NCI-H1694 treated with DMSO at 0.1 percent for 48 hours (cell line): ENCODE measurements around the gene CSMD2.
"Not testable (repeated sequence)": the region's sequence is repeated elsewhere in the genome, so short reads cannot be mapped to it uniquely, and the experiment has no call there.

Experiments
- DNase-seq: peaks from one replicate; lab custom pipeline; 2025; lab: John Stamatoyannopoulos, UW

CSMD2 gene

DNA sequence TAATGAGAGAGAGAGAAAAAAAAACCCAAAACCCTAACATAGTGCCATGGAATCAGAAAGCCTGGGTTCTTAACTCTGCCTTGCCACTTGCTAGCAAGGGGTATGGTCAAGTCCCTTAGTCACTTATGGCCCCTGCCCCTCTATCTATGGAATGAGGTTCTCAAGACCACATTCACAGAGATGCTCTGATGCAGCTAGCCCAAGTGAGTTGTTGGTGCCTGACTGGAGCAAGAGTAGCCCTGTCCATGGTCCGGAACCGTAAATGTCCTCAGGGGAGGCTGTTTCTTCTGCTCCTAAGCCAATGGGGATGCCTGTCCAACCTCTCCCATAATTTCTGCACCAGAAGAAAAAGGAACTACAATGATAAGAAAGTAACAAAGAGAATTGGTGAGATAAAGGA is 56.8 kb downstream of the CSMD2 start:
- no peak for DNase-seq

- DNase-seq = no peak
Observed at GRCh38 chr1:34101151-34101550, 63.9 kb downstream of the CSMD2 start.

DNA sequence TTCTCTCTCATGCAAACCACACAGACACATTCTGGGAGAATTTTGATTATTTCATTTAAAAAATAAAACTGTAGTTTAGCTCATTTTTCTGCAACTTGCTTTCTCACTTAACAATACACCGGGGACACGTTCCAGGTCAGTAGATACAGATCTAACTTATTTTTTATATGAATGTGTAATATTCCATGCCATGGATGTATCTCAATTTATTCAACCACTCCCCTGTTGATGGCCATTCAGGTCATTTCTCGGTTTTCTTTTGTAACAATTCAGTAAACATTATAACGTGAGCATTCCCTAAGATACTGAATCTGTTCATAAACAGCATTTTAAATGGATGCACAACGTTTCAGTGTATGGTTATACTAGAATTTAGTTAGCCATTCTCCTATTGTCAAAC is 64.7 kb downstream of the CSMD2 start:
- no peak for DNase-seq

- DNase-seq = not testable (repeated sequence)
Observed at GRCh38 chr1:34092399-34092798, 72.6 kb downstream of the CSMD2 start.

GRCh38 chr1:34089731-34090130 is 75.3 kb downstream of the CSMD2 start:
- DNase-seq = no peak

GRCh38 chr1:34087986-34088385 is 77.0 kb downstream of the CSMD2 start:
- DNase-seq = no peak

GRCh38 chr1:34086561-34086960 is 78.5 kb downstream of the CSMD2 start:
- DNase-seq = no peak

- DNase-seq = no peak
Observed at GRCh38 chr1:34083974-34084373, 81.1 kb downstream of the CSMD2 start.

- not testable (repeated sequence) for DNase-seq
Observed at GRCh38 chr1:34082085-34082670, 82.9 kb downstream of the CSMD2 start.

DNA sequence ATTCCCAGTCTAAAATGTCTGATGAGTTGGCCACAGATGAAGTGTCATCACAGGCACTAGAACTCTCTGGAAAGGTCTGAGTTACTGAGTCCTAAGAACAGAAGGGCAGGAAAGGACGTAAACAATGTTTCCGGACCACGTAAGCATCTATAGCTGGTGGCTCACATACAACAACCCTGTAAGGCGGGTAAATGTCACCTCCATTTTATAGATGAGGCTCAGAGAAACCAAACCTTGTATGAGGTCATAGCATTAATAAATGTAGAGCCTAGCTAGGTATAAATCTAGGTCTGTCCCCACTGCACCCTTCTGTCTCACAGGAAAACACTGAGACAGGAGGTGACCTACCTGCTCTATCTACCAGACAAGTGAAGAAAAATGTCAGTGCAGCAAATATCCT is 86.6 kb downstream of the CSMD2 start:
- no peak for DNase-seq

GRCh38 chr1:34075576-34075975 is 89.5 kb downstream of the CSMD2 start:
- DNase-seq = no peak

DNA sequence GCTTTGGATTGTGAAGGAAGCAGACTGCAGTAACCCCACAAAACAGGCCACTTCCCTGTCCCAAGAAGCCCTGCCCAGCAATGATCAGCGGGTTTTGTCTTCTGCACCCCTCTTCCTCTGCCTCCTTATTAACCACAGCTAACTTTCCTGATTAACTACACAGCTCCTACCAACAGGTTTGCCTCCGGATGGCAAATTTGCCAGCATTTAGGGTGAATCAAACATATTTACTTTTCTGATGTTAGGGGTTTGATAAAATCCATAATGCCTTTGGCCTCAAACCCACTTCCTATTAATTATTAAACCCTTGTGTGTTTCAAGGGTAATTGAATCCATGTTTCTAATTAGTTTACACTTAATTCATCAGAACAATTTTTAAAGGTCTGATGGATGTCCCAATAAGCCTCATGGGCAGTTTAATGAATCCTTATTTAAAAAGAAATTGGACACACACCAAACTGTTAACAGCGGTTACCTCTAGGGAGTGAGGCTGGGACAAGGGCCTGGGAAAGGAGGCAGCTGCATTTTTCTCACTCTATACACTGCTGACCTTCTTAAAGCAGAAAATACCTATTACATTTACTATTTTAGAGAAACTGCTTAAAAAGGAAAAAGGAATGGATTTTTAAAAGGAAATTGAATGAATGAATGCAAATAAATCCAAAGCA is 91.9 kb downstream of the CSMD2 start:
- no peak for DNase-seq

DNA sequence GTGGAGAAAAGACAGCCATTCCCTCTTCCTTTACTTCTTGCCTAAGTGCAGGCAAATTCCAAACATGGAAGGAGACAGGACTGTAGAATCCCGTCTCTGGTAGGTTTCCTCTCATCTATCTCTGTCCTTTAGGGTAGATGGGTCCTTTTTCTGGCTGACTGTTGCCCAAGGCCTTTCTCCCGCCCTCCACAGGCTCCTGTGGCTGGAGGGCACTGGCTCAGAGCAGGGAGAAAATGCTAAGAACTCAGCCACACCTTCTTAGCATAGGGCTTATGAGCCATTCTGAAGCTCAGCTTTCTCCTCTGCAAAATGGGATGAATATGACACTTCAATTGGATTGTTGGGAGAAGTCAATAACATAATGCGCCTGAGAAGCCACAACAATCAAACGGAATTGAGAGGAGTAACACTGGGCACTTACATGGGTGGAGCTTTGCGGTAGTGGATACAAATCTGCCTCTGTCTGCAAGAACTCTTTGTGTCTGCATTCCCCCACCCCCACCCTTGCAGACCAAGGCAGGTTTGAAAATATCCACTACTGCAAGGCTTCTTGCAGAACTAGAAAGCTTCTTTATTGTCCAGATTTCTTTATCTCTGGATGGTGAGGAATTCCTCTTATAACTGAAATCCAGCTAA is 94.7 kb downstream of the CSMD2 start:
- no peak for DNase-seq

GRCh38 chr1:34066981-34067603 is 97.9 kb downstream of the CSMD2 start:
- no peak for DNase-seq

DNA sequence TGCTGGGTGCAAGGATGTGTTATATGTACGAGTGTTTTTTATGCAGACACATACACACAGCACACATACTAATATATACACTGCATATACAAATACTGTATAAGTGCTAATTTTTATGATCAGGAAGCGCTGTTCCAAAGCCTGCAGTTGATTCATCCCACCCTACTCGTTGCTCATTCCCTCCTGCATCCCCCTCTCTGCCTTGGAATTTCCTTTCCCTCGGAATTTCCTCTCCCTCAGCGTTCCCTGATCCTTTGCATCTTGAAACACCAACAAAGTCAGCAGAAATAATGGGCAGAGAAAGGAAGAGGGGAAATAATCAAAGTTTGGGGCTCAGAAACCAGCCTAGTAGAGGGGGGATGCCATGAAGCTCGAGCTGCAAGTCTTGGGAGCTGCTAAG is 98.9 kb downstream of the CSMD2 start:
- no peak for DNase-seq

- DNase-seq = no peak
Observed at GRCh38 chr1:34065498-34065897, 99.5 kb downstream of the CSMD2 start.

DNA sequence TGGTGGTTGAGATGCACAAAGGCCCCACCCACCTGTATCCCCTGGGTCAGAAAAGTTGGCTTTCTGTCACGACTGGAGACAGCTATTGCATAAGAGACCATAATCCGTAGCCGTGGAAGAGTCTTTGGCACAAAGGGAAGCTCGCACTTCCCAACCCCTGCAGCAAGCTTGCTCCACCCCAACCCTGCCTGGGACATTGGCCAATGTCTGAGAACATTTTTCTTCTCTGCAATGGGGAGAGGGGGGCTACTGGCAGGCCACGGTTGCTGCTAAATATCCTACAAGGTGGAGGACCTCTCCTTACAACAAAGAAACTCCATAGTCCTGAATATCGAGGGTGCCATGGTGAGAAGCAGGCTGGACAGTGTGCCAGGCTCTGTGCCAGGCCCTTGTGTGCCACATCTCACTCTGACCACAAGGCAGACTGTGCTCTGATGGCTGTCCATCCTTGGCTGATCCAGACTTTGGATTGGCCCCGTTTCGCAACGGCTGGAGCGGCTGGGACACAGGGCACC is 104.1 kb downstream of the CSMD2 start:
- no peak for DNase-seq

DNA sequence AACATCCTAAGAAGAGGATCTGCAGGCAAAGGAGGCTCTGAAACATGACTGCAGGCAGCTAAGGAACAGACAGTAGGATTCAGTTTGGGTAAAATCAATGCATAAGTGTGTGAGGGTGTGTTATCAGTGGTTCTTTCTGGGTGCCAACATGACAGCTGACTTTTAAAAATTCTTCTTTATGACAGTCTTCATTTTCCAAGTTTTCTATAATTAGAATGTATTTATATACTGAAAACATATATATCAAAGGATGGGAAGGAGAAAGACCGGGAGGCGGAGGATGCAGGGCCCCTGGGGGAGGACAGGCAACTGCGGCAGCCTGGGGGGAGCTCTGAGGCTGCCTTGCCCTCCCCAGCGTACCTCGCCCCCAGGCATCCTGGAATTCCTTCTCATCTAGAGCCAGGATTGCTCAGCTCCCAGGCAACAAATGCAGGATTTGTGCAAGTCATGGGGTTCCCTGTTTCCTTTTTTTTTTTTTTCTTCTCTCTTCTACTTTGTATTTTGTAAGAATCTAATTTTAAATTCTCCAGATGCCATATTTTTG is 104.8 kb downstream of the CSMD2 start:
- DNase-seq = no peak

GRCh38 chr1:34057347-34058130 is 107.5 kb downstream of the CSMD2 start:
- DNase-seq = no peak

DNA sequence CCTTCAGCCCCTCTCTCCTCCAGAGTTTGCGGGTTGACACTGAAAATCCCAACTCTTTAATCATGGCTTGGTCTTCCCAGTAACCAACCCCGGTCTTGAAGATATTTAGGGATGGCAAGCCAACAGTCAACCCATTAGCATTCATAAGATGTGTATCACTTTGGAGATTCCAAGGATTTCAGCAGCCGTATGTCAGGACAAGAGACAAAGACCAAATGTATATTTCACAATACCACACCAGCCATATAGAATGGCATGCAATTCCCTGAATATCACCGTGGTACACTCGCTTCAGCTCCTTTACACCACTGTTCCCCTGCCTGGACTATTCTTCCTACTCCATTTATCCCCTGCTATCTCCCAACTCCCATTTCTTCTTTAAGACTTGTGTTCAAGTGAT is 109.2 kb downstream of the CSMD2 start:
- no peak for DNase-seq

DNA sequence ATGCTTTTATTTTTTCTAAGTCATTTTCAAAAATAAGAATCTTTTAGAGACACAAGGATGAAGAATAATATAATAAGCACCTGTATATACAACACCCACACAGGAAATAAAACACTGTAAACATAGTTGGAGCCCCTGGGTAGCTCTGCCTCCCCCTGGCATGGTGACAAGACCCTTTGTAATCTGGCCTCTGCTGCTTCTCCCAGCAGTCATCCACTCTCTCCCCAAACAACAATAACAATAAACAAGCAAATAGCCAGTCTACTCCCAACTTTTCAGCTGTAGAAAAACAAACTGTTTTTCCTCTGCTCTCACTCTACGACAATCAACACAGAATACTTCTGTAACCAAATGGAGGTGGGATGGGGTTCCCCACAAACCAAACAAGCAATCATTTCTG is 110.1 kb downstream of the CSMD2 start:
- no peak for DNase-seq

- DNase-seq = no peak
Observed at GRCh38 chr1:34053660-34054059, 111.4 kb downstream of the CSMD2 start.
